Measurements from ENCODE around the gene ARL16. TPM values are rescaled to one million over a fixed set of nuclear protein-coding genes. Genes with fewer than 3 reads are reported as not detected.

ARL16 gene
- polyA plus RNA-seq, 1 donor (not counting 4 experiments of a cell fraction or from before 2014, with no cell fraction given) = 48.7 TPM

DNA sequence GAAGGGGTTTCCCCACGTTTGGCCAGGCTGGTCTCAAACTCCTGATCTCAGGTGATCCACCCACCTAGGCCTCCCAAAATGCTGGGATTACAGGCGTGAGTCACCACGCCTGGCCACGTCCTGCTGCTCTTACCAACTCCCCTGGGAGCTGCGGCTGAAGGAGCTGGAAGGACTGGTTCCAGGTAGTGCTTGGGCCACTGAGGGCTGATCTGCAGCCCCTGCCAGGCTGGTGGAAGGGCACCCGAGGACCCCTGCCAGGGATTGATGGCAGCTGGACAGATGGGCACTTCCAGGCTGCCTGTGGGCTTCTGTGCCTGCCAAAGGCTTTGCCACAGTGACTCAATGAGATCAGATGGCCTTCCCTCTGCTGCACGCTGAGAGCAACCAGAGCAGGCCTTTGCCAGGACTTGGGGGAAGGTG, 19.5 kb downstream of the ARL16 start:
- FAIRE-seq (no peak), DNase-seq (ENCODE audit: low read depth, low spot score) (no peak)
- H3K27me3 ChIP-seq (ENCODE audit: control insufficient read depth, extremely low read depth, insufficient read depth, low read length) = no peaks in the 10 kb centered on the region
- H3K36me3 ChIP-seq (ENCODE audit: control insufficient read depth in 2 of 2, extremely low read depth in 1 of 2, insufficient read depth in 2 of 2, low read length in 2 of 2) = peaks cover 9 to 17% of the 10 kb centered on the region in 2 experiments
- TF ChIP-seq EZH2 (IDR thresholded peaks at IDR 0.05; ENCODE audit: low read length) = no peak
- TF ChIP-seq, protein P1, sequence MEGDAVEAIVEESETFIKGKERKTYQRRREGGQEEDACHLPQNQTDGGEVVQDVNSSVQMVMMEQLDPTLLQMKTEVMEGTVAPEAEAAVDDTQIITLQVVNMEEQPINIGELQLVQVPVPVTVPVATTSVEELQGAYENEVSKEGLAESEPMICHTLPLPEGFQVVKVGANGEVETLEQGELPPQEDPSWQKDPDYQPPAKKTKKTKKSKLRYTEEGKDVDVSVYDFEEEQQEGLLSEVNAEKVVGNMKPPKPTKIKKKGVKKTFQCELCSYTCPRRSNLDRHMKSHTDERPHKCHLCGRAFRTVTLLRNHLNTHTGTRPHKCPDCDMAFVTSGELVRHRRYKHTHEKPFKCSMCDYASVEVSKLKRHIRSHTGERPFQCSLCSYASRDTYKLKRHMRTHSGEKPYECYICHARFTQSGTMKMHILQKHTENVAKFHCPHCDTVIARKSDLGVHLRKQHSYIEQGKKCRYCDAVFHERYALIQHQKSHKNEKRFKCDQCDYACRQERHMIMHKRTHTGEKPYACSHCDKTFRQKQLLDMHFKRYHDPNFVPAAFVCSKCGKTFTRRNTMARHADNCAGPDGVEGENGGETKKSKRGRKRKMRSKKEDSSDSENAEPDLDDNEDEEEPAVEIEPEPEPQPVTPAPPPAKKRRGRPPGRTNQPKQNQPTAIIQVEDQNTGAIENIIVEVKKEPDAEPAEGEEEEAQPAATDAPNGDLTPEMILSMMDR (optimal IDR thresholded peaks at IDR 0.05 in 1 of 3, IDR thresholded peaks at IDR 0.05 in 1 of 3, conservative IDR thresholded peaks at IDR 0.05 in 1 of 3; ENCODE audit: extremely low read depth in 1 of 3, insufficient read depth in 2 of 3, low read length in 3 of 3) = no peak
- H3K4me2 ChIP-seq (ENCODE audit: control insufficient read depth, extremely low read depth, insufficient read depth, low read depth, low read length) = no peak overlapping the region
- H3K9ac ChIP-seq (ENCODE audit: control insufficient read depth, extremely low read depth, insufficient read depth, low read length) = no peak overlapping the region
- H3K79me2 ChIP-seq (ENCODE audit: control insufficient read depth, insufficient read depth, low read length) = peaks cover 34% of the 10 kb centered on the region
- no peaks in the 10 kb centered on the region for H3K9me3 ChIP-seq (ENCODE audit: control insufficient read depth, low read depth, low read length)
- no peaks in the 10 kb centered on the region for H4K20me1 ChIP-seq (ENCODE audit: control insufficient read depth, extremely low read depth, insufficient read depth, low read length)
- H2AFZ ChIP-seq (ENCODE audit: control insufficient read depth, low read length) = no peak overlapping the region
- H3K27ac ChIP-seq (ENCODE audit: control insufficient read depth, insufficient read depth, low read length) = no peak overlapping the region
- dilution Hi-C loops (cut with MboI; ENCODE audit: extremely low pct_ligation_motif_present, low sequenced_read_pairs) = no loop called here
- no peaks in the 10 kb centered on the region for H3K9me1 ChIP-seq (ENCODE audit: control insufficient read depth, extremely low read depth, insufficient read depth, low read length)
- peaks cover 27% of the 10 kb centered on the region for H3K4me1 ChIP-seq (ENCODE audit: control insufficient read depth, extremely low read depth, insufficient read depth, low read length)
- H3K4me3 ChIP-seq (ENCODE audit: control insufficient read depth in 2 of 3, extremely low read depth in 1 of 3, insufficient read depth in 2 of 3, low read depth in 1 of 3, low read length in 3 of 3) = no peak overlapping the region

DNA sequence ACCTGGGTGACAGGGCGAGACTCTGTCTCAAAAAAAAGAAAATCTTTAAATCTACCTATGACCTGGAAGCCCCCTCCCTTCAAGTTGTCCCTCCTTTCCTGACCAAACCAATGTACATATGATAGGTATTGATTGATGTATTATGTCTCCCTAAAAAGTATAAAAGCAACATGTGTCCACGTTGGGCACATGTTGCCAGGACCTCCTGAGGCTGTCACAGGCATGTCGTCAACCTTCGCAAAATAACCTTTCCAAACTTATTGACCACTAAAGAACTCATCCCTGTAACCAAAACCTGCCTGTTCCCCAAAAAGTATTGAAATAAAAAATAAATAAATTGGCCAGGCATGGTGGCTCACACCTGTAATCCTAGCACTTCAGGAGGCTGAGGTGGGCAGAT, 21.6 kb downstream of the ARL16 start:
- peaks cover 18% of the 10 kb centered on the region for H3K4me1 ChIP-seq (ENCODE audit: control insufficient read depth, extremely low read depth, insufficient read depth, low read length)
- H3K9ac ChIP-seq (ENCODE audit: control insufficient read depth, extremely low read depth, insufficient read depth, low read length) = no peak overlapping the region
- H3K27ac ChIP-seq (ENCODE audit: control insufficient read depth, insufficient read depth, low read length) = no peak overlapping the region

More for the DNA sequence above, 21.6 kb downstream of the ARL16 start:
- Histone ChIP-seq H4K20me1 (ENCODE audit: control insufficient read depth, extremely low read depth, insufficient read depth, low read length) (no peaks in the 10 kb centered on the region), H3K4me2 (ENCODE audit: control insufficient read depth, extremely low read depth, insufficient read depth, low read depth, low read length) (no peak overlapping the region), H3K79me2 (ENCODE audit: control insufficient read depth, insufficient read depth, low read length) (peaks cover 21% of the 10 kb centered on the region), H3K27me3 (ENCODE audit: control insufficient read depth, extremely low read depth, insufficient read depth, low read length) (no peaks in the 10 kb centered on the region), H3K36me3 (ENCODE audit: control insufficient read depth in 2 of 2, extremely low read depth in 1 of 2, insufficient read depth in 2 of 2, low read length in 2 of 2) (peaks cover 8 to 12% of the 10 kb centered on the region in 2 experiments), H2AFZ (ENCODE audit: control insufficient read depth, low read length) (no peak overlapping the region), H3K4me3 (ENCODE audit: control insufficient read depth in 2 of 3, extremely low read depth in 1 of 3, insufficient read depth in 2 of 3, low read depth in 1 of 3, low read length in 3 of 3) (no peak overlapping the region), H3K9me3 (ENCODE audit: control insufficient read depth, low read depth, low read length) (no peaks in the 10 kb centered on the region), H3K9me1 (ENCODE audit: control insufficient read depth, extremely low read depth, insufficient read depth, low read length) (no peaks in the 10 kb centered on the region)
- FAIRE-seq (no peak), DNase-seq (ENCODE audit: low read depth, low spot score) (no peak)
- TF ChIP-seq, protein P1 (optimal IDR thresholded peaks at IDR 0.05 in 1 of 3, IDR thresholded peaks at IDR 0.05 in 1 of 3, conservative IDR thresholded peaks at IDR 0.05 in 1 of 3; ENCODE audit: extremely low read depth in 1 of 3, insufficient read depth in 2 of 3, low read length in 3 of 3) = no peak
- TF ChIP-seq EZH2 (IDR thresholded peaks at IDR 0.05; ENCODE audit: low read length) = no peak
- dilution Hi-C loops (cut with MboI; ENCODE audit: extremely low pct_ligation_motif_present, low sequenced_read_pairs) = no loop called here

Data from keratinocyte (primary cell).